ENCODE data around the gene RNU7-1. TPM values are rescaled to one million over a fixed set of nuclear protein-coding genes. Genes with fewer than 3 reads are reported as not detected.
A peak's percentile ranks its signal among the peaks of the same experiment; 100 is the strongest.

The RNU7-1 gene
- total RNA-seq, 1 donor = not detected

GRCh38 chr12:6914246-6914946 is 29.2 kb upstream of the RNU7-1 start, which contains the start of gene ENO2:
ENO2 (plus strand) TSS chr12:6914580; CDS start chr12:6915833, 1,253 bp downstream.
- Histone ChIP-seq H3K9me3 (ENCODE audit: low read depth, low read length) (no peaks in the 10 kb centered on the region), H3K4me3 (ENCODE audit: low read length) (peak within 1 kb of the TSS; percentile 43), H3K4me1 (ENCODE audit: insufficient read depth, low read length) (peaks cover 17% of the 10 kb centered on the region), H3K27me3 (ENCODE audit: insufficient read depth, low read length) (peaks cover 11% of the 10 kb centered on the region)

- Histone ChIP-seq H3K9me3 (ENCODE audit: low read depth, low read length) (no peaks in the 10 kb centered on the region), H3K4me3 (ENCODE audit: low read length) (peak overlapping the region; percentile 43), H3K4me1 (ENCODE audit: insufficient read depth, low read length) (peaks cover 17% of the 10 kb centered on the region), H3K27me3 (ENCODE audit: insufficient read depth, low read length) (peaks cover 11% of the 10 kb centered on the region)
Measured at GRCh38 chr12:6914947-6915788, 28.4 kb upstream of the RNU7-1 start.

GRCh38 chr12:6915789-6916285 is 27.8 kb upstream of the RNU7-1 start:
- H3K27me3 ChIP-seq (ENCODE audit: insufficient read depth, low read length) = peaks cover 11% of the 10 kb centered on the region
- no peaks in the 10 kb centered on the region for H3K9me3 ChIP-seq (ENCODE audit: low read depth, low read length)
- H3K4me1 ChIP-seq (ENCODE audit: insufficient read depth, low read length) = peaks cover 17% of the 10 kb centered on the region
- H3K4me3 ChIP-seq (ENCODE audit: low read length) = no peak overlapping the region

GRCh38 chr12:6916426-6917200 is 27.0 kb upstream of the RNU7-1 start:
- H3K27me3 ChIP-seq (ENCODE audit: insufficient read depth, low read length) = peaks cover 11% of the 10 kb centered on the region

GRCh38 chr12:6917491-6918231 is 26.0 kb upstream of the RNU7-1 start:
- Histone ChIP-seq H3K9me3 (ENCODE audit: low read depth, low read length) (no peaks in the 10 kb centered on the region), H3K4me3 (ENCODE audit: low read length) (no peak overlapping the region), H3K4me1 (ENCODE audit: insufficient read depth, low read length) (peaks cover 25% of the 10 kb centered on the region), H3K27me3 (ENCODE audit: insufficient read depth, low read length) (peaks cover 11% of the 10 kb centered on the region)

More at GRCh38 chr12:6916426-6917200, 27.0 kb upstream of the RNU7-1 start:
- Histone ChIP-seq H3K4me1 (ENCODE audit: insufficient read depth, low read length) (peaks cover 17% of the 10 kb centered on the region), H3K9me3 (ENCODE audit: low read depth, low read length) (no peaks in the 10 kb centered on the region), H3K4me3 (ENCODE audit: low read length) (no peak overlapping the region)

- Histone ChIP-seq H3K4me3 (ENCODE audit: low read length) (no peak overlapping the region), H3K9me3 (ENCODE audit: low read depth, low read length) (no peaks in the 10 kb centered on the region), H3K27me3 (ENCODE audit: insufficient read depth, low read length) (peaks cover 3% of the 10 kb centered on the region), H3K4me1 (ENCODE audit: insufficient read depth, low read length) (peaks cover 35% of the 10 kb centered on the region)
Measured at GRCh38 chr12:6919588-6919987, 24.0 kb upstream of the RNU7-1 start.

- Histone ChIP-seq H3K4me1 (ENCODE audit: insufficient read depth, low read length) (peaks cover 30% of the 10 kb centered on the region), H3K27me3 (ENCODE audit: insufficient read depth, low read length) (no peaks in the 10 kb centered on the region), H3K9me3 (ENCODE audit: low read depth, low read length) (no peaks in the 10 kb centered on the region), H3K4me3 (ENCODE audit: low read length) (no peak overlapping the region)
Measured at GRCh38 chr12:6921539-6921938, 22.1 kb upstream of the RNU7-1 start.

- H3K4me1 ChIP-seq (ENCODE audit: insufficient read depth, low read length) = peaks cover 36% of the 10 kb centered on the region
- no peaks in the 10 kb centered on the region for H3K9me3 ChIP-seq (ENCODE audit: low read depth, low read length)
- H3K4me3 ChIP-seq (ENCODE audit: low read length) = no peak overlapping the region
- H3K27me3 ChIP-seq (ENCODE audit: insufficient read depth, low read length) = no peaks in the 10 kb centered on the region
Measured at GRCh38 chr12:6921996-6922946, 21.3 kb upstream of the RNU7-1 start.

- H3K9me3 ChIP-seq (ENCODE audit: low read depth, low read length) = no peaks in the 10 kb centered on the region
- H3K4me1 ChIP-seq (ENCODE audit: insufficient read depth, low read length) = peaks cover 38% of the 10 kb centered on the region
- no peaks in the 10 kb centered on the region for H3K27me3 ChIP-seq (ENCODE audit: insufficient read depth, low read length)
- no peak overlapping the region for H3K4me3 ChIP-seq (ENCODE audit: low read length)
Measured at GRCh38 chr12:6923003-6923732, 20.4 kb upstream of the RNU7-1 start.

GRCh38 chr12:6923851-6924250 is 19.8 kb upstream of the RNU7-1 start:
- Histone ChIP-seq H3K4me3 (ENCODE audit: low read length) (no peak overlapping the region), H3K27me3 (ENCODE audit: insufficient read depth, low read length) (peaks cover under 1% of the 10 kb centered on the region), H3K4me1 (ENCODE audit: insufficient read depth, low read length) (peaks cover 43% of the 10 kb centered on the region), H3K9me3 (ENCODE audit: low read depth, low read length) (no peaks in the 10 kb centered on the region)

- H3K9me3 ChIP-seq (ENCODE audit: low read depth, low read length) = no peaks in the 10 kb centered on the region
- H3K27me3 ChIP-seq (ENCODE audit: insufficient read depth, low read length) = peaks cover 4% of the 10 kb centered on the region
- H3K4me3 ChIP-seq (ENCODE audit: low read length) = no peak overlapping the region
- peaks cover 56% of the 10 kb centered on the region for H3K4me1 ChIP-seq (ENCODE audit: insufficient read depth, low read length)
Measured at GRCh38 chr12:6925239-6925539, 18.4 kb upstream of the RNU7-1 start.

GRCh38 chr12:6925540-6926279 is 17.9 kb upstream of the RNU7-1 start:
- Histone ChIP-seq H3K27me3 (ENCODE audit: insufficient read depth, low read length) (peaks cover 4% of the 10 kb centered on the region), H3K4me3 (ENCODE audit: low read length) (no peak overlapping the region), H3K4me1 (ENCODE audit: insufficient read depth, low read length) (peaks cover 56% of the 10 kb centered on the region), H3K9me3 (ENCODE audit: low read depth, low read length) (no peaks in the 10 kb centered on the region)

Measured in mononuclear cell (primary cell).